SK-N-SH treated with all-trans-retinoic acid at 6 μM for 48 hours (cell line): ENCODE data around the gene PRSS38.

Experiments
- ATAC-seq: fragments of 200-7000 bp; cut with Tn5 transposase; 3 replicates; pipeline ENCODE4 v1.9.1; 2020; ENCODE audit warnings: mild to moderate bottlenecking, moderate library complexity
- ARNTL ChIP-seq: fragments of 450-650 bp; formaldehyde crosslinking; IDR thresholded peaks from 2 replicates; pipeline ENCODE4 v1.5.0; 2020; ENCODE audit warnings: low read depth, mild to moderate bottlenecking, moderate library complexity, borderline replicate concordance
- BACH2 ChIP-seq: fragments of 250-450 bp; sonication (Bioruptor Pico); IDR thresholded peaks from 2 replicates; pipeline ENCODE4 v1.9.0; 2021; ENCODE audit warnings: mild to moderate bottlenecking, borderline replicate concordance
- CSDC2 ChIP-seq: fragments of 250-450 bp; sonication (Bioruptor Pico); IDR thresholded peaks from 2 replicates; pipeline ENCODE4 v1.5.0; 2020; ENCODE audit warnings: mild to moderate bottlenecking, moderate library complexity
- CSRNP3 ChIP-seq: fragments of 250-450 bp; sonication (Bioruptor Pico); IDR thresholded peaks from 2 replicates; pipeline ENCODE4 v1.5.1; 2021; ENCODE audit warnings: mild to moderate bottlenecking, moderate library complexity
- ESRRG ChIP-seq: fragments of 250-450 bp; sonication (Bioruptor Pico); IDR thresholded peaks from 2 replicates; pipeline ENCODE4 v1.6.1; 2021; ENCODE audit warnings: mild to moderate bottlenecking
- GLIS3 ChIP-seq: fragments of 250-450 bp; sonication (Bioruptor Pico); IDR thresholded peaks from 2 replicates; pipeline ENCODE4 v1.5.0; 2020; ENCODE audit warnings: mild to moderate bottlenecking, moderate library complexity
- ISL1 ChIP-seq: fragments of 250-450 bp; sonication (Bioruptor Pico); IDR thresholded peaks from 2 replicates; pipeline ENCODE4 v2.1.2; 2022; ENCODE audit warnings: mild to moderate bottlenecking, moderate library complexity
- OSR1 ChIP-seq: fragments of 250-450 bp; sonication (Bioruptor Pico); IDR thresholded peaks from 2 replicates; pipeline ENCODE4 v1.8.0; 2022; ENCODE audit warnings: moderate library complexity, mild to moderate bottlenecking, inconsistent platforms
- PATZ1 ChIP-seq: fragments of 250-450 bp; sonication (Bioruptor Pico); IDR thresholded peaks from 2 replicates; pipeline ENCODE4 v1.8.0; 2020; ENCODE audit warnings: mild to moderate bottlenecking, moderate library complexity, borderline replicate concordance
- POU6F1 ChIP-seq: fragments of 250-450 bp; sonication (Bioruptor Pico); IDR thresholded peaks from 2 replicates; pipeline ENCODE4 v1.8.0; 2021; ENCODE audit warnings: low read depth, mild to moderate bottlenecking, moderate library complexity, borderline replicate concordance
- PPARA ChIP-seq: fragments of 250-450 bp; sonication (Bioruptor Pico); IDR thresholded peaks from 2 replicates; pipeline ENCODE4 v1.5.0; 2020; ENCODE audit warnings: mild to moderate bottlenecking, borderline replicate concordance
- RARB ChIP-seq: fragments of 250-450 bp; sonication (Bioruptor Pico); IDR thresholded peaks from 2 replicates; pipeline ENCODE4 v1.8.0; 2021; ENCODE audit warnings: mild to moderate bottlenecking, moderate library complexity
- SNAI2 ChIP-seq: fragments of 250-450 bp; sonication (Bioruptor Pico); IDR thresholded peaks from 2 replicates; pipeline ENCODE4 v1.5.0; 2020; ENCODE audit warnings: mild to moderate bottlenecking, moderate library complexity
- TOX ChIP-seq: fragments of 250-450 bp; sonication (Bioruptor Pico); IDR thresholded peaks from 2 replicates; pipeline ENCODE4 v1.8.0; 2021; ENCODE audit warnings: mild to moderate bottlenecking, moderate library complexity, borderline replicate concordance
- TSHZ2 ChIP-seq: fragments of 250-450 bp; sonication (Bioruptor Pico); IDR thresholded peaks from 2 replicates; pipeline ENCODE4 v1.5.0; 2020; ENCODE audit warnings: mild to moderate bottlenecking, moderate library complexity
- ZC3H10 ChIP-seq: fragments of 250-450 bp; sonication (Bioruptor Pico); IDR thresholded peaks from 2 replicates; pipeline ENCODE4 v1.5.1; 2021; ENCODE audit warnings: mild to moderate bottlenecking, moderate library complexity
- ZFP3 ChIP-seq: fragments of 250-450 bp; sonication (Bioruptor Pico); IDR thresholded peaks from 2 replicates; pipeline ENCODE4 v1.5.0; 2020; ENCODE audit warnings: mild to moderate bottlenecking, moderate library complexity
- ZFP30 ChIP-seq: fragments of 450-650 bp; formaldehyde crosslinking; IDR thresholded peaks from 2 replicates; pipeline ENCODE4 v1.5.0; 2022; ENCODE audit warnings: mild to moderate bottlenecking, moderate library complexity
- ZNF70 ChIP-seq: fragments of 450-650 bp; formaldehyde crosslinking; IDR thresholded peaks from 2 replicates; pipeline ENCODE4 v1.5.0; 2020; ENCODE audit warnings: mild to moderate bottlenecking, moderate library complexity
- ZNF8 ChIP-seq: fragments of 450-650 bp; formaldehyde crosslinking; IDR thresholded peaks from 2 replicates; pipeline ENCODE4 v1.5.0; 2020; ENCODE audit warnings: mild to moderate bottlenecking, moderate library complexity

Gene PRSS38

GRCh38 chr1:227785094-227785804 is 30.2 kb upstream of the PRSS38 start (continued):
- no peak for TF ChIP-seq POU6F1

- TF ChIP-seq ZFP30 (CRISPR knock-in tag) (no peak), BACH2 (no peak), PATZ1 (CRISPR knock-in tag) (no peak), ZNF8 (CRISPR knock-in tag) (no peak), RARB (CRISPR knock-in tag) (no peak), ARNTL (no peak), OSR1 (CRISPR knock-in tag) (no peak), ZC3H10 (no peak), ZFP3 (no peak), ISL1 (CRISPR knock-in tag) (no peak), TSHZ2 (CRISPR knock-in tag) (no peak), SNAI2 (CRISPR knock-in tag) (no peak), CSRNP3 (CRISPR knock-in tag) (no peak), TOX (no peak), CSDC2 (CRISPR knock-in tag) (no peak), ESRRG (CRISPR knock-in tag) (no peak), GLIS3 (no peak), POU6F1 (no peak), ZNF70 (no peak), PPARA (CRISPR knock-in tag) (no peak)
- TF ChIP-seq, all 23 proteins: peak for 0
- ATAC-seq: no peak
These were observed 29.4 kb upstream of the PRSS38 start for GRCh38 chr1:227785805-227786671.
